Lower leg skin (tissue), 3 donors: ENCODE results near the gene RAPGEF2.

ENCODE experiments used
- POLR2A ChIP-seq, 2 donors: fragments of 450-650 bp; IDR thresholded peaks; one replicate each; pipeline ENCODE4 v1.6.1; 2016 to 2017; ENCODE audit warnings: antibody characterized with exemption in 2 of 2, mild to moderate bottlenecking in 1 of 2, moderate library complexity in 1 of 2
- TF ChIP-seq, protein P1 (sequence below), 3 donors: fragments of 450-650 bp; IDR thresholded peaks; one replicate each; pipeline ENCODE4 v1.5.1; 2016; ENCODE audit warnings: antibody characterized with exemption in 3 of 3, mild to moderate bottlenecking in 3 of 3, moderate library complexity in 2 of 3

GRCh38 chr4:159386620-159387019 is 283.7 kb downstream of the RAPGEF2 start:
- TF ChIP-seq, protein P1, sequence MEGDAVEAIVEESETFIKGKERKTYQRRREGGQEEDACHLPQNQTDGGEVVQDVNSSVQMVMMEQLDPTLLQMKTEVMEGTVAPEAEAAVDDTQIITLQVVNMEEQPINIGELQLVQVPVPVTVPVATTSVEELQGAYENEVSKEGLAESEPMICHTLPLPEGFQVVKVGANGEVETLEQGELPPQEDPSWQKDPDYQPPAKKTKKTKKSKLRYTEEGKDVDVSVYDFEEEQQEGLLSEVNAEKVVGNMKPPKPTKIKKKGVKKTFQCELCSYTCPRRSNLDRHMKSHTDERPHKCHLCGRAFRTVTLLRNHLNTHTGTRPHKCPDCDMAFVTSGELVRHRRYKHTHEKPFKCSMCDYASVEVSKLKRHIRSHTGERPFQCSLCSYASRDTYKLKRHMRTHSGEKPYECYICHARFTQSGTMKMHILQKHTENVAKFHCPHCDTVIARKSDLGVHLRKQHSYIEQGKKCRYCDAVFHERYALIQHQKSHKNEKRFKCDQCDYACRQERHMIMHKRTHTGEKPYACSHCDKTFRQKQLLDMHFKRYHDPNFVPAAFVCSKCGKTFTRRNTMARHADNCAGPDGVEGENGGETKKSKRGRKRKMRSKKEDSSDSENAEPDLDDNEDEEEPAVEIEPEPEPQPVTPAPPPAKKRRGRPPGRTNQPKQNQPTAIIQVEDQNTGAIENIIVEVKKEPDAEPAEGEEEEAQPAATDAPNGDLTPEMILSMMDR (IDR thresholded peaks at IDR 0.05) = no peak
- TF ChIP-seq POLR2A (IDR thresholded peaks at IDR 0.05) = no peak
